GM21786 (cell line): ENCODE measurements around the gene RNF5.
"Not testable (repeated sequence)": the region's sequence is repeated elsewhere in the genome, so short reads cannot be mapped to it uniquely, and the experiment has no call there.

Source experiments
- ATAC-seq: cut with Tn5 transposase; IDR thresholded peaks from one replicate; pipeline ENCODE4 v1.9.1; 2021; ENCODE audit not compliant: unreplicated experiment

Gene RNF5

DNA sequence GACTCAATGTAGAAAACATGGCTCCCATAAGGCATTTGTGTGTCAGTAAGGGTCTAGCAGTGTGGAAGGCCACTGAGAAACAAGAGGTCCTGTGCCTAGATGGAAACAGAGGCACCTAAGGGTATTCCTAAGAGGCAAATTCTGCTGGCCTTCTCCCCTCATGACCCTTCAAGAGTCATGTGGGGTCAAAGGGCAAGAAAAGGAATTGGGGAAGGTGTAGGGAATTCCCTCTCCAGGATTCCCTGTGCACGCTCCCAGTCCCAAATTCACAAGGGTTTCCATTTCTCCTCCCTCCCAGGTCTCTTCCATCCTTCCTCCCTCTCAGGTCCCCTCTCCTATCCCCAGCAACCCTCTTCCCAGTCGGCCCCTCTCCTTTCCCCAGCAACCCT, 2.9 kb upstream of the RNF5 start:
- no peak for ATAC-seq

GRCh38 chr6:32175711-32176475, 2.3 kb upstream of the RNF5 start, which contains the start of gene AGPAT1:
Gene AGPAT1 (minus strand): TSS chr6:32176084. CDS start chr6:32171496, 4,588 bp downstream.
- peak; percentile 41 for ATAC-seq

- no peak for ATAC-seq
Observed at GRCh38 chr6:32176476-32177182, 1.6 kb upstream of the RNF5 start.

- ATAC-seq, result no peak
Observed at GRCh38 chr6:32177183-32177787, 920 bp upstream of the RNF5 start.

DNA sequence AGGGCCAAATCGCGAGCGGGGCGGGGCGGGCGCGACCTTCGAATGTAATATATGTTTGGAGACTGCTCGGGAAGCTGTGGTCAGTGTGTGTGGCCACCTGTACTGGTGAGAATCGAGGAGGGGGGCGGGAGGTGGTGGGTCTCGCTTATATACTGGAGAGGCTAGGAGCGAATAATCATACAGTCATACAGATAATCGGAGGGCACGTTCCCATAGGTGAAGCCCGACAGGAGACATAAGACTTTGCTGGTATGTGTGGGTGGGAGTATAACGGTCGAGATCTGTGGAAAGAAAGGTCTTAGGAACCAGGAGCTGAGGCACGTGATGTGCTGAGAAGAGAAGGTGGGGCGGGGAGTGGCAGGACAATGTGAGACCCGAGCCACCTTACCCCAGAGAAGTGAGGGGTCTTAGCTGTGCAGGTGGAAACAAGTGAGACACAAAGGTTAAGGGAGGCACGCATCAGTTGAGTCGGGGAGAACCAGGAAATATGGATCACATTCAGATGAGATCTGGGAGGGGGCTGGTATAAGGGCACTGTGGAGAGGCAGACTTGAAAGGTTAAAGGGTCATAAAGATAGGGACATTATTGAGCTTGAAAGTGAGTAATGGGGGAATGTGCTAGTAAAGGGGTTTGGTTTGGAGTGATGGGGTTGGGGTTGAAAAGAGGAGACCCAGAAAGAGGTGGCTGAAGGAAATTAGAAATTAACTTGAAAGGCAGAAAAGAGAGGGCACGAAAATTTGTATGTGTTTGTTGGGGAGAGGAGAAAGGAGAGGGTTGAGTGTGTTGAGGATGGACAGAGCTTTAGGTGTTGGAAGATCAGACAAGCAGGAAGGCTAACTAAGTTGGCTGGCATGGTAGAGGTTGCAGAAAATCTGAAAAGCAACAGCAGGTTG, 589 bp downstream of the RNF5 start:
- ATAC-seq, result no peak

DNA sequence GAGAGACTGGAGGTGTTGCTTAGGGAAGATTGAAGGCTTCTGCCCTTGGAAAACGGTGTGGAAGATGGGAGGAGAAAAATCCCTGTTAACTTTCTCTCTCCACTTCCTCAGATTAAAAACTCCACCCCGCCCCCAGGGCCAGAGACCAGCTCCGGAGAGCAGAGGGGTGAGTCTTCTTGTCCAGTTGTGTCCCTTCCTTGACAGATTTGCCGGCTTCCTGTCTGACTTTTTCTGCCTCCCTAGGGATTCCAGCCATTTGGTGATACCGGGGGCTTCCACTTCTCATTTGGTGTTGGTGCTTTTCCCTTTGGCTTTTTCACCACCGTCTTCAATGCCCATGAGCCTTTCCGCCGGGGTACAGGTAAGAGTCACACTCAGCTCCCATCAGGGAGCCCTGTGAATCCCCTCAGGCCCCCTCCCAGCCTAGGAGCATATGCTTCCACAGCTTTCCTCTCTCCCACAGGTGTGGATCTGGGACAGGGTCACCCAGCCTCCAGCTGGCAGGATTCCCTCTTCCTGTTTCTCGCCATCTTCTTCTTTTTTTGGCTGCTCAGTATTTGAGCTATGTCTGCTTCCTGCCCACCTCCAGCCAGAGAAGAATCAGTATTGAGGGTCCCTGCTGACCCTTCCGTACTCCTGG, 1.7 kb downstream of the RNF5 start:
- no peak for ATAC-seq

DNA sequence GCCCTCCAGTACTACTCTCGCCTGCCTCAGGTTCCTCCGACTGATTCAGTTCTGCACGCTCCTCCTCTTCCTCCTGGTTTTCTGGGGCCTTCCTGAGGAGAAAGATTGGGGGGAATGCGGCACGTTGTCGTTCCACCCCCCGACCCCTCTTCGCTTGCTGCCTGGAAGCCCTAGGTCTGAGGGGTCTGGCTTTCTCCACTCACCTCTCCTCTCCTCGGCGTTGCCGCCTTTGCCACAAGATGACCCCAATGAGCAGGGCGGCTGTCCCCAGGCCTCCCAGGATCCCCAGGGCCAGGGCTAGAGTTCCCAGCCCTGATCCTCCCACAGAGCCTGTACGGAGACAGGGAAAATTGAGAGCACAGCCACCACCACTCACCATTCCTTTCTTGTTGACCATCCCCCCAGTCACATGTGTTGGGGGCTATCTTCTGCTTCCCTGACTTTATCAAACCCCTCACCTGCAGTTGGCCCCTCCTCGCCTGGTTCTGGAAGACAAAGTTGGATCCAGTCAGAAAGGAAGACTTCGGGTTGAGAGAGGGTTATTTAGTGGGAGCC, 3.0 kb downstream of the RNF5 start:
- ATAC-seq, result no peak

DNA sequence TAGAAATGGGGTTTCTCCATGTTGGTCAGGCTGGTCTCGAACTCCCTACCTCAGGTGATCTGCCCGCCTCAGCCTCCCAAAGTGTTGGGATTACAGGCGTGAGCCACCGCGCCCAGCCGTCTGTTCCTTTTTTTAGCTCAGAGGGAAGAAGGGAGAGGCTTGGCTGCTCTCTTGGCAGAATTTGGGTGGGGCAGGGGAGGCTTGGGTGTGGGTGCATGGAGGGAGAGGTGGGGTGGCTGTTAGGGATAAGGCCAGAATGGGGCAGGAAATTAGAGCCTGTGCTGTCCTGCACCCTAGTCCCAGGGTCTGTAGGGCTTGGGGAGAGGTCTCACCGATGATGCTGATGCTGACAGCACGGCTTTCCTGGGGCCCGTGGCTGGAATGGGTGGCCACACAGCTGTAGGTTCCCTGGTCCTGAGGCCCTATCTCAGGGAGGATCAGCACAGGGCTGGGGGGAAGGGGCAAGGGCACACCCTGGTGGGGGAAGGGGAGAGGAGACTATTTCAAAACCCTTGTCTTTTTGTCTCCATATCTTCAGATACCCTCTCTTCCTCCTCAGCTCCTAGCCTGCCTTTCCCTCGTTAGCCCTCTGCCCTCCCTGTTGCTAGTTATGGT, 3.8 kb downstream of the RNF5 start:
- ATAC-seq, result no peak

GRCh38 chr6:32182555-32182981, 4.4 kb downstream of the RNF5 start:
- no peak for ATAC-seq

DNA sequence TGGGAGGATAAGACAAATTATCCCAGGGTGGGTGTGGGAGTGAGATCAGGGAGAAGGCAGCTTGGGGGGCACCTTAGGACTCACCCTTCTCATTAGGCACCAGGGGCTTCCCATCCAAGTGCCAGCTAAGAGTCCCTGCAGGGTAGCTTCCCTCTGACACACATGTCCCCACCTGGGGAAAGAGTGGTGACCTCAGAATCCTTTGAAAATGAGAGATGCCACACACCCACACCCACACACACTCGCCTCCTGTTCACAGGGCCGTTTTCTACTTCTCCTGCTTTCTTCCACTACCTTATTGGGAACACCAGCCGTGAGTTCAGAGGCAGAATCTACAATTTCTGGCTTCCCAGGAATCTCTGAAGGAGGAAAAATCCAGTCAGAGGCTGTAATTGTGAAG, 4.8 kb downstream of the RNF5 start:
- no peak for ATAC-seq

DNA sequence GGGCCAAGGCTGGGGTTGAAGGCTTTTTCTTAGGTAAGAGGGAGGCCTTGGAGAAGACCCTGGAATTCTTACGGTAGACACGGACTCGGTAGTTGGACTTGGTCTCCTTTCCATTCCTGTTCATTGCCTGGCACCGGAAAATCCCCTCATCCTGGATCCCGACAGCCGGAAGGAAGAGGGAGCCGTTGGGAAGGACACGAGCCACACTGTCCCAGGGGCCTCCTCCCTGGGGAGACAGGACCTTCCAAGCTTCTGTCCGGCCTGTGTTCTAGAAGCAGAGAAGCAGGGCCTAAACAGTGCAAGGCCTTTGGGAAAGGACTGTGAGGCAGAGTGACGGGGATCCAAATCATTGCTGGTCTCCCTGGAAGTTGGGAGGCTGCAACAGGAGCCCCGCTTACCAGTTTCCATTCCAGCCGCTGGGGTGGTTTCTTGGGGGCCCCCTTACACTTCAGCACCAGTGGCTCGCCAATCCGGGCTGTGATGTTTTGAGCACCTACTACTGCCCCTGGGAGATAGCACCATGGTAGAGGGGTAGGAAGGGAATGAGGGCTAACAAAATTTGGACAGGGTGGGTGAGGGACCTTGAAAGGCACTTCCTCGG, 5.4 kb downstream of the RNF5 start:
- ATAC-seq, result no peak

- ATAC-seq, result no peak
Observed at GRCh38 chr6:32184084-32184640, 6.0 kb downstream of the RNF5 start, which contains the start of gene AGER. Gene AGER (minus strand): TSS chr6:32184253. CDS start chr6:32184222, 31 bp downstream.

DNA sequence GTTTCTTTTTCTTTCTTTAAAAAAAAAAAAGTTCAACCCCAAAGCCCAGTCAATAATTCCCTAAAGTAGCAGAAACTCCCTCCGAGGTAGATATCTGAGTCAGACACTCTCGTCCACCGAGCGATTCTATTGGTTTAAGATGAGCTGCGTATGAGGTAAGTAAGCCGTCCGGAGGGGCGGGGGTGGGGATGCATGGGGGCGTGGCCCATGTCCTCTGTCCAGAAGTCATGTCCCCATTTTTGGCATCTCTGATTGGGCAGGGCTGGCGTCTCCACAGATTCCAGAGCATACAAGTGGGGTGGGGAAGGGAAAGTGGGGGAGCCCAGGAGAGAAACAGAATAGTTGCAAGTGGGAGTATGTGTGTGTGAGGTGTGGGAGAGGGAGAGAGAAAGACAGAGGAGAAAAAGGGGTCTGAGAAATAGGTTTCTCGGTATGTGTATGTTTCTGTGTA, 7.5 kb downstream of the RNF5 start:
- not testable (repeated sequence) for ATAC-seq

- ATAC-seq, result not testable (repeated sequence)
Observed at GRCh38 chr6:32186151-32186840, 8.1 kb downstream of the RNF5 start.

GRCh38 chr6:32187009-32187709, 9.0 kb downstream of the RNF5 start:
- ATAC-seq, result no peak

GRCh38 chr6:32187725-32188380, 9.6 kb downstream of the RNF5 start:
- not testable (repeated sequence) for ATAC-seq
